ENCODE measurements around the gene NDOR1.

DNA sequence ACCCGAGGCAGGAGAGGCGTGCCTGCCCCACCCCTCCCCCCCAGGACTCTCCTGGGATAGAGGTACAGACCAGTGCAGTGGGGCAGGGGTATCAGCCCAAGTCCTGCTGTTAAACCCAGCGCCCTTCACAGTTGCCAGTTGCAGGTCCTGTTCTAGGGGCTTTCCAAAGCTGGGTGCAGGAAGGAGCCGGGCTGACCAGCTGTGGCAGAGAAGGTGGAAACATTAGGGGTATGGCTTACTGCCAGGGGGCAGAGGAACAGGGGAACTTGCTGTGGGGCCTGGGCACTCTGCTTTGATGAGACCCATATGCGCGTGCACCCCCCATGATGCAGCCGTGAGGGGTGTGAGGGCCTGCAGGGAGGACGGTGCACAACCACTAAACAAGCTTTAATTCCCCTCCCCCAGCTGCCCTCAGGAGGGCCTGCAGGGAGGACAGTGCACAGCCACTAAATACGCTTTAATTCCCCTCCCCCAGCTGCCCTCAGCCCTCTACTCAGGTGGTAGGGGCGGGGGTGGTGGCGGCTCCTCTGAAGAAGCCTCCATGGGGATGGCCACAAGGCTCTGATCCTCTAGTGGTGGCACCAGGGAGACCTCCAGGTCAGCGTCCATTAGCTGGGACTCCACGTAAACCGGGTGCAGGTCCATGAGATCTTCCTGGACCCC, 34.9 kb upstream of the NDOR1 start:
- TF ChIP-seq, protein P1, sequence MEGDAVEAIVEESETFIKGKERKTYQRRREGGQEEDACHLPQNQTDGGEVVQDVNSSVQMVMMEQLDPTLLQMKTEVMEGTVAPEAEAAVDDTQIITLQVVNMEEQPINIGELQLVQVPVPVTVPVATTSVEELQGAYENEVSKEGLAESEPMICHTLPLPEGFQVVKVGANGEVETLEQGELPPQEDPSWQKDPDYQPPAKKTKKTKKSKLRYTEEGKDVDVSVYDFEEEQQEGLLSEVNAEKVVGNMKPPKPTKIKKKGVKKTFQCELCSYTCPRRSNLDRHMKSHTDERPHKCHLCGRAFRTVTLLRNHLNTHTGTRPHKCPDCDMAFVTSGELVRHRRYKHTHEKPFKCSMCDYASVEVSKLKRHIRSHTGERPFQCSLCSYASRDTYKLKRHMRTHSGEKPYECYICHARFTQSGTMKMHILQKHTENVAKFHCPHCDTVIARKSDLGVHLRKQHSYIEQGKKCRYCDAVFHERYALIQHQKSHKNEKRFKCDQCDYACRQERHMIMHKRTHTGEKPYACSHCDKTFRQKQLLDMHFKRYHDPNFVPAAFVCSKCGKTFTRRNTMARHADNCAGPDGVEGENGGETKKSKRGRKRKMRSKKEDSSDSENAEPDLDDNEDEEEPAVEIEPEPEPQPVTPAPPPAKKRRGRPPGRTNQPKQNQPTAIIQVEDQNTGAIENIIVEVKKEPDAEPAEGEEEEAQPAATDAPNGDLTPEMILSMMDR (IDR thresholded peaks at IDR 0.05) = no peak
- no peak for TF ChIP-seq POLR2AphosphoS5 (IDR thresholded peaks at IDR 0.05)
- no peak for TF ChIP-seq POLR2A (IDR thresholded peaks at IDR 0.05)
- TF ChIP-seq EP300 (IDR thresholded peaks at IDR 0.05) = no peak
